CD4-positive, alpha-beta memory T cell (primary cell): ENCODE measurements around the gene TRMT11. TPM values are rescaled to one million over a fixed set of nuclear protein-coding genes. Genes with fewer than 3 reads are reported as not detected.

Experiments
- CTCF ChIA-PET: fragments of 350-600 bp; sonication (Branson Sonifier 250); formaldehyde crosslinking; loops from one replicate; lab custom pipeline; 2021; ENCODE audit warnings: inconsistent platforms; ENCODE audit not compliant: partially characterized antibody; lab: Charles Lee
- POLR2A ChIA-PET: fragments of 350-600 bp; sonication (Branson Sonifier 250); formaldehyde crosslinking; loops from one replicate; lab custom pipeline; 2021; ENCODE audit not compliant: partially characterized antibody; lab: Charles Lee
- DNase-seq, 5 donors: peaks; one replicate each; pipeline versions ENCODE4 v3.0.0 to v3.0.0-alpha.2; 2020 to 2022; ENCODE audit warnings: mixed read lengths in 1 of 5
- H3K27ac ChIP-seq: one replicate; pipeline ENCODE4 v1.7.0; 2013; ENCODE audit warnings: low read depth, low read length
- H3K27me3 ChIP-seq: 2 replicates; pipeline ENCODE4 v1.7.0; 2013; ENCODE audit warnings: mild to moderate bottlenecking, low read length, moderate library complexity; ENCODE audit not compliant: insufficient read depth
- H3K36me3 ChIP-seq: 2 replicates; pipeline ENCODE4 v1.7.0; 2013; ENCODE audit warnings: mild to moderate bottlenecking, low read length, moderate library complexity; ENCODE audit not compliant: insufficient read depth
- H3K4me1 ChIP-seq: 2 replicates; pipeline ENCODE4 v1.7.0; 2013; ENCODE audit warnings: mild to moderate bottlenecking, low read length, moderate library complexity; ENCODE audit not compliant: insufficient read depth
- H3K4me3 ChIP-seq, 2 donors: one replicate each; pipeline ENCODE4 v1.7.0; 2013; ENCODE audit warnings: low read length in 2 of 2, mild to moderate bottlenecking in 1 of 2
- H3K9me3 ChIP-seq, 2 donors: one replicate each; pipeline ENCODE4 v1.7.0; 2013; ENCODE audit warnings: low read length in 2 of 2, control low read depth in 1 of 2; ENCODE audit not compliant: control insufficient read depth in 1 of 2
- H3K27ac Mint-ChIP-seq, 7 donors: one replicate each; pipeline ENCODE4 v1.8.0; 2020 to 2021; ENCODE audit warnings: mixed read lengths in 7 of 7, mild to moderate bottlenecking in 6 of 7, inconsistent platforms in 3 of 7, moderate library complexity in 3 of 7
- H3K27me3 Mint-ChIP-seq, 2 donors: one replicate each; pipeline ENCODE4 v1.8.0; 2020 to 2021; ENCODE audit warnings: mixed read lengths in 2 of 2
- H3K36me3 Mint-ChIP-seq, 2 donors: one replicate each; pipeline ENCODE4 v1.8.0; 2020 to 2021; ENCODE audit warnings: mixed read lengths in 2 of 2, inconsistent platforms in 1 of 2, mild to moderate bottlenecking in 1 of 2
- H3K4me1 Mint-ChIP-seq, 4 donors: one replicate each; pipeline ENCODE4 v1.8.0; 2020 to 2021; ENCODE audit warnings: mixed read lengths in 4 of 4, mild to moderate bottlenecking in 1 of 4
- H3K4me3 Mint-ChIP-seq, 8 donors: one replicate each; pipeline ENCODE4 v1.8.0; 2020 to 2021; ENCODE audit warnings: mixed read lengths in 8 of 8, mild to moderate bottlenecking in 7 of 8, moderate library complexity in 6 of 8, inconsistent platforms in 3 of 8
- H3K9me3 Mint-ChIP-seq, 8 donors: one replicate each; pipeline ENCODE4 v1.8.0; 2020 to 2021; ENCODE audit warnings: mixed read lengths in 8 of 8, mild to moderate bottlenecking in 5 of 8, inconsistent platforms in 3 of 8, moderate library complexity in 1 of 8
- intact Hi-C: fragments of 100-400 bp; cut with micrococcal nuclease; formaldehyde crosslinking; loops from one replicate; pipeline ENCODE4 v1.15.1; 2023
- polyA plus RNA-seq, 2 donors: library from polyadenylated mRNA; unstranded; fragments of 300-500 nt; fragmentation: Illumina TruSeq; gene quantifications; one replicate each; pipeline ENCODE4 v1.2.3, GENCODE V29; 2021
- total RNA-seq, 2 experiments: library from RNA; stranded (reverse); gene quantifications; one replicate each; pipeline ENCODE4 v1.2.3, GENCODE V29; 2021

Gene TRMT11
- total and polyA plus RNA-seq, 4 experiments from 2014 or later: 7.8 to 30.8 (median 20.7) TPM

GRCh38 chr6:126066053-126067048 is 80.0 kb downstream of the TRMT11 start:
- Histone ChIP-seq H3K27ac (no peak overlapping the region), H3K27me3 (no peaks in the 10 kb centered on the region), H3K9me3 (no peaks in the 10 kb centered on the region), H3K36me3 (no peaks in the 10 kb centered on the region), H3K4me1 (no peaks in the 10 kb centered on the region), H3K4me3 (no peak overlapping the region)
- ChIA-PET POLR2A (no interaction called here), CTCF (interaction anchor here (1.1 kb wide), 1 partner anchor 10 kb away, joined by 3 read pairs; no protein-coding TSS in a partner anchor)
- Mint-ChIP-seq H3K27ac (no peak overlapping the region), H3K36me3 (peaks cover 39 to 61% of the 10 kb centered on the region in 2 donors), H3K9me3 (peaks cover 0 to 3% (median 0%) of the 10 kb centered on the region in 8 donors), H3K27me3 (no peaks in the 10 kb centered on the region), H3K4me1 (peaks cover 0 to 3% (median 0%) of the 10 kb centered on the region in 4 donors), H3K4me3 (peak overlapping the region in 1 of 8 donors; percentile 14)
- intact Hi-C loops: no loop called here
- no peak for DNase-seq

DNA sequence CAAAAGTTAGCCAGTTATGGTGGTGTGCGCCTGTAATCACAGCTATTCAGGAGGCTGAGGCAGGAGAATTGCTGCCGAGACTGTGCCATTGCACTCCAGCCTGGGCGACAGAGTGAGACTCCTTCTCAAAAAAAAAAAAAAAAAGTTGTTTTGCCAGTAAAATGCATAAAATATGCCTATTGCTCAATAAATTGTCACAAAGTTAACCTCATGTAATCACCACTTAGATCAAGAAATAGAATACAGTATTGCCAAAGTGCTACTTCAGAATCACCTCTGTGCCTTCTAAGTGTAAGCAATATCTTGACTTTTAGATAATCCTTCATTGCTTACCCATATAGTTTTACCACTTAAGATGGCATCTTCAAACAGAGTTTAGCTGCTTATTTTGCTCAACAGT is 80.7 kb downstream of the TRMT11 start:
- no peak for DNase-seq
- Mint-ChIP-seq H3K9me3 (peaks cover 0 to 3% (median 0%) of the 10 kb centered on the region in 8 donors), H3K27me3 (no peaks in the 10 kb centered on the region), H3K36me3 (peaks cover 42 to 54% of the 10 kb centered on the region in 2 donors), H3K4me1 (peaks cover 0 to 3% (median 0%) of the 10 kb centered on the region in 4 donors), H3K27ac (no peak overlapping the region), H3K4me3 (no peak overlapping the region)
- no peak overlapping the region for H3K4me3 ChIP-seq
- H3K27ac ChIP-seq: no peak overlapping the region
- H3K9me3 ChIP-seq: no peaks in the 10 kb centered on the region
- H3K27me3 ChIP-seq: no peaks in the 10 kb centered on the region
- CTCF ChIA-PET: interaction anchor here (1.1 kb wide), 1 partner anchor 10 kb away, joined by 3 read pairs; no protein-coding TSS in a partner anchor
- no peaks in the 10 kb centered on the region for H3K36me3 ChIP-seq
- intact Hi-C loops: no loop called here
- no peaks in the 10 kb centered on the region for H3K4me1 ChIP-seq
- POLR2A ChIA-PET: interaction anchor here (0.8 kb wide), 1 partner anchor 13 kb away, joined by 3 read pairs; no protein-coding TSS in a partner anchor

DNA sequence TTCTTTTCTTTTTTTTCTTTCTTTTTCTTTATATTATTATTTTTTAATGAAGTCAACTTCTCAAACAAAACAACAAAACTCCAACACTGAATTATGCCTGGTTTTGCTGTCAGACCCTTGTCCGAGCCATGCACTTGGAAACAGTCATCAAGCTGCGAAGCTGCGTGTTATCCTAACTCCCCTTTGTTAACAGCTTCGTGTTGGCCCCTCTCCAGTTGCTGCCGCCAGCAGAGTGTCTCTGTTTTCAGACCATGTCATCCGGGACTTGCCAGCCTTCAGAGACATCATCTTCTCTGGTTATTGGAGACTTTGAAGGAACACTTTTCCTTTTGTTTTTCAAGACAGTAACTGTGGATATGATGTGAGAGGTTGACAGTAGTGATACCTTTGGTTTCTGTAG is 83.1 kb downstream of the TRMT11 start:
- Mint-ChIP-seq H3K9me3 (no peaks in the 10 kb centered on the region), H3K4me1 (no peaks in the 10 kb centered on the region), H3K36me3 (peaks cover 31 to 38% of the 10 kb centered on the region in 2 donors), H3K27me3 (no peaks in the 10 kb centered on the region), H3K27ac (no peak overlapping the region), H3K4me3 (no peak overlapping the region)
- no peak overlapping the region for H3K27ac ChIP-seq
- POLR2A ChIA-PET: no interaction called here
- no peaks in the 10 kb centered on the region for H3K9me3 ChIP-seq
- no peaks in the 10 kb centered on the region for H3K4me1 ChIP-seq
- intact Hi-C loops: no loop called here
- CTCF ChIA-PET: no interaction called here
- no peak for DNase-seq
- no peak overlapping the region for H3K4me3 ChIP-seq
- no peaks in the 10 kb centered on the region for H3K36me3 ChIP-seq
- no peaks in the 10 kb centered on the region for H3K27me3 ChIP-seq

- H3K4me3 Mint-ChIP-seq: peak overlapping the region in 1 of 8 donors; percentile 72
- intact Hi-C loops: no loop called here
- DNase-seq: no peak
- no peaks in the 10 kb centered on the region for H3K27me3 Mint-ChIP-seq
- H3K27ac ChIP-seq: no peak overlapping the region
- H3K4me1 ChIP-seq: no peaks in the 10 kb centered on the region
- no peaks in the 10 kb centered on the region for H3K4me1 Mint-ChIP-seq
- H3K27me3 ChIP-seq: no peaks in the 10 kb centered on the region
- H3K36me3 ChIP-seq: no peaks in the 10 kb centered on the region
- no peaks in the 10 kb centered on the region for H3K9me3 Mint-ChIP-seq
- ChIA-PET CTCF (interaction anchor here (0.6 kb wide), 1 partner anchor 10 kb away, joined by 3 read pairs; no protein-coding TSS in a partner anchor), POLR2A (interaction anchor here (1.4 kb wide), 1 partner anchor 10 kb away, joined by 4 read pairs; no protein-coding TSS in a partner anchor)
- no peak overlapping the region for H3K27ac Mint-ChIP-seq
- H3K36me3 Mint-ChIP-seq: peaks cover 25 to 30% of the 10 kb centered on the region in 2 donors
- H3K9me3 ChIP-seq: no peaks in the 10 kb centered on the region
- H3K4me3 ChIP-seq: no peak overlapping the region
Observed at GRCh38 chr6:126071000-126071647, 84.8 kb downstream of the TRMT11 start.

DNA sequence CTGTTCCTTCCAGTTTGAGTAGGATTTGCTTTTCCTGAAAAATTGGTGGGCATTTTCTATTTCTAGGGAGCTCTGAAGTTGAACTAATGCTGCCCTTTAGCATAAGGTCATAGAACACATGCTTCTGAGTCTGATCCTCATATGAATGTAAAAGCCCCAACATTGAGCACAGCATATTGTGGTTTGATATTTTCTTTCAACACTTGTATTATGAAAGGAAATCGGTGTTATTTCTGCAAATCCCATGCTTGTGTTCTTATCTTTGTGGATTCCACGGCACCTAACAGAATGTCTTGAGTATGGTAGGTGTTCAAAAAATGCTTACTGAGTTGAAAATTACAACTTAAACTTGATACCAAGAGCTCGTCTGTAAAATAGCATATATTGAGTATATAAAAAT is 85.8 kb downstream of the TRMT11 start:
- CTCF ChIA-PET: no interaction called here
- H3K4me3 Mint-ChIP-seq: no peak overlapping the region
- H3K9me3 Mint-ChIP-seq: no peaks in the 10 kb centered on the region
- peaks cover 33 to 37% of the 10 kb centered on the region in 2 donors for H3K36me3 Mint-ChIP-seq
- Histone ChIP-seq H3K27me3 (no peaks in the 10 kb centered on the region), H3K4me3 (no peak overlapping the region), H3K9me3 (no peaks in the 10 kb centered on the region), H3K27ac (no peak overlapping the region), H3K4me1 (no peaks in the 10 kb centered on the region), H3K36me3 (no peaks in the 10 kb centered on the region)
- POLR2A ChIA-PET: interaction anchor here (1.4 kb wide), 1 partner anchor 11 kb away, joined by 4 read pairs; no protein-coding TSS in a partner anchor
- DNase-seq: no peak
- no peaks in the 10 kb centered on the region for H3K27me3 Mint-ChIP-seq
- no peak overlapping the region for H3K27ac Mint-ChIP-seq
- H3K4me1 Mint-ChIP-seq: no peaks in the 10 kb centered on the region
- intact Hi-C loops: no loop called here

- ChIA-PET CTCF (no interaction called here), POLR2A (no interaction called here)
- H3K4me3 ChIP-seq: no peak overlapping the region
- no peaks in the 10 kb centered on the region for H3K36me3 ChIP-seq
- H3K36me3 Mint-ChIP-seq: peaks cover 33 to 41% of the 10 kb centered on the region in 2 donors
- no peaks in the 10 kb centered on the region for H3K9me3 Mint-ChIP-seq
- no peak for DNase-seq
- no peaks in the 10 kb centered on the region for H3K27me3 ChIP-seq
- H3K4me3 Mint-ChIP-seq: no peak overlapping the region
- H3K27ac Mint-ChIP-seq: no peak overlapping the region
- H3K27me3 Mint-ChIP-seq: no peaks in the 10 kb centered on the region
- intact Hi-C loops: no loop called here
- no peak overlapping the region for H3K27ac ChIP-seq
- no peaks in the 10 kb centered on the region for H3K9me3 ChIP-seq
- H3K4me1 Mint-ChIP-seq: no peaks in the 10 kb centered on the region
- H3K4me1 ChIP-seq: no peaks in the 10 kb centered on the region
Observed at GRCh38 chr6:126072834-126073233, 86.5 kb downstream of the TRMT11 start.
